Osteocyte (in vitro differentiated cells): Measurements from ENCODE around the gene PTPRN2. TPM values are rescaled to one million over a fixed set of nuclear protein-coding genes. Genes with fewer than 3 reads are reported as not detected.

Experiments used
- DNase-seq: peaks from one replicate; pipeline ENCODE4 v3.0.0; 2021; ENCODE audit warnings: mixed read lengths; ENCODE audit not compliant: unreplicated experiment; ENCODE audit errors: extremely low spot score
- H3K27ac Mint-ChIP-seq: one replicate; pipeline ENCODE4 v1.8.0; 2021; ENCODE audit warnings: mild to moderate bottlenecking, mixed read lengths; ENCODE audit not compliant: unreplicated experiment
- H3K27me3 Mint-ChIP-seq: one replicate; pipeline ENCODE4 v1.8.0; 2021; ENCODE audit warnings: mixed read lengths; ENCODE audit not compliant: unreplicated experiment
- H3K36me3 Mint-ChIP-seq: one replicate; pipeline ENCODE4 v1.8.0; 2021; ENCODE audit warnings: mixed read lengths; ENCODE audit not compliant: unreplicated experiment
- H3K4me1 Mint-ChIP-seq: one replicate; pipeline ENCODE4 v1.8.0; 2021; ENCODE audit warnings: mixed read lengths; ENCODE audit not compliant: unreplicated experiment
- H3K4me3 Mint-ChIP-seq: one replicate; pipeline ENCODE4 v1.8.0; 2021; ENCODE audit warnings: mild to moderate bottlenecking, moderate library complexity, mixed read lengths; ENCODE audit not compliant: unreplicated experiment
- H3K9me3 Mint-ChIP-seq: one replicate; pipeline ENCODE4 v1.8.0; 2021; ENCODE audit warnings: mixed read lengths; ENCODE audit not compliant: unreplicated experiment
- CTCF ChIP-seq: fragments of 200-600 bp; sonication (generic); IDR thresholded peaks from 2 replicates; pipeline ENCODE4 v1.5.0; 2021; ENCODE audit warnings: antibody characterized with exemption, mild to moderate bottlenecking, moderate library complexity
- total RNA-seq: library from RNA; stranded (reverse); gene quantifications from 2 replicates; pipeline ENCODE4 v1.2.1, GENCODE V29; 2021

PTPRN2 gene
- total RNA-seq, 1 donor from 2014 or later = 0.59 TPM

- H3K27ac Mint-ChIP-seq = no peak overlapping the region
- no peak for DNase-seq
- H3K27me3 Mint-ChIP-seq = no peaks in the 10 kb centered on the region
- no peak for TF ChIP-seq CTCF
- H3K4me3 Mint-ChIP-seq = no peak overlapping the region
- H3K4me1 Mint-ChIP-seq = peaks cover 3% of the 10 kb centered on the region
- no peaks in the 10 kb centered on the region for H3K36me3 Mint-ChIP-seq
- peaks cover 5% of the 10 kb centered on the region for H3K9me3 Mint-ChIP-seq
Measured at GRCh38 chr7:158499082-158499455, 88.6 kb downstream of the PTPRN2 start.

GRCh38 chr7:158498443-158499081 lies 89.1 kb downstream of the PTPRN2 start:
- no peaks in the 10 kb centered on the region for H3K36me3 Mint-ChIP-seq
- H3K27ac Mint-ChIP-seq = no peak overlapping the region
- TF ChIP-seq CTCF = no peak
- H3K9me3 Mint-ChIP-seq = peaks cover 4% of the 10 kb centered on the region
- H3K4me3 Mint-ChIP-seq = no peak overlapping the region
- peaks cover 3% of the 10 kb centered on the region for H3K4me1 Mint-ChIP-seq
- DNase-seq = no peak
- no peaks in the 10 kb centered on the region for H3K27me3 Mint-ChIP-seq

GRCh38 chr7:158497627-158498026 lies 90.0 kb downstream of the PTPRN2 start:
- H3K36me3 Mint-ChIP-seq = no peaks in the 10 kb centered on the region
- peaks cover 3% of the 10 kb centered on the region for H3K4me1 Mint-ChIP-seq
- no peak overlapping the region for H3K4me3 Mint-ChIP-seq
- H3K9me3 Mint-ChIP-seq = no peaks in the 10 kb centered on the region
- DNase-seq = no peak
- no peak overlapping the region for H3K27ac Mint-ChIP-seq
- no peaks in the 10 kb centered on the region for H3K27me3 Mint-ChIP-seq
- no peak for TF ChIP-seq CTCF

- TF ChIP-seq CTCF = no peak
- Mint-ChIP-seq H3K4me1 (peaks cover 3% of the 10 kb centered on the region), H3K4me3 (no peak overlapping the region), H3K27me3 (no peaks in the 10 kb centered on the region), H3K27ac (no peak overlapping the region), H3K36me3 (no peaks in the 10 kb centered on the region), H3K9me3 (no peaks in the 10 kb centered on the region)
- DNase-seq = no peak
Measured at GRCh38 chr7:158495786-158496185, 91.8 kb downstream of the PTPRN2 start.

GRCh38 chr7:158495216-158495615 lies 92.4 kb downstream of the PTPRN2 start:
- Mint-ChIP-seq H3K36me3 (no peaks in the 10 kb centered on the region), H3K4me3 (no peak overlapping the region), H3K4me1 (peaks cover 3% of the 10 kb centered on the region), H3K9me3 (no peaks in the 10 kb centered on the region), H3K27me3 (no peaks in the 10 kb centered on the region), H3K27ac (no peak overlapping the region)
- DNase-seq = no peak
- no peak for TF ChIP-seq CTCF
